H1 (cell line): ENCODE measurements around the gene STAMBP. TPM values are rescaled to one million over a fixed set of nuclear protein-coding genes. Genes with fewer than 3 reads are reported as not detected.
A peak's percentile ranks its signal among the peaks of the same experiment; 100 is the strongest.

Experiments used
- CTCF ChIA-PET: fragments of 300-600 bp; sonication (Branson Sonifier 250); formaldehyde crosslinking; loops from one replicate; lab custom pipeline; 2021; ENCODE audit not compliant: partially characterized antibody; lab: Charles Lee
- POLR2A ChIA-PET: fragments of 300-600 bp; sonication (Branson Sonifier 250); formaldehyde crosslinking; loops from one replicate; lab custom pipeline; 2021; ENCODE audit warnings: inconsistent platforms; ENCODE audit not compliant: partially characterized antibody; lab: Charles Lee
- DNase-seq, 2 experiments: peaks; one replicate each; pipeline versions ENCODE4 v3.0.0 to v3.0.0-alpha.2; 2010 to 2022; ENCODE audit warnings: low spot score in 2 of 2, low read depth in 1 of 2, mixed read lengths in 1 of 2
- FAIRE-seq: peaks from 2 replicates; lab custom pipeline; 2011; peaks lifted over from hg19 to GRCh38; lab: Jason Lieb, UNC
- H2AFZ ChIP-seq: 2 replicates; pipeline ENCODE4 v1.8.1; 2012; ENCODE audit warnings: low read length, inconsistent platforms
- H2AK5ac ChIP-seq: 2 replicates; pipeline ENCODE4 v1.6.1; 2013; ENCODE audit warnings: low read depth, low read length
- H2BK120ac ChIP-seq: replicated peaks from 2 replicates; pipeline ENCODE3; 2013; ENCODE audit warnings: low read depth, low read length, inconsistent platforms
- H2BK12ac ChIP-seq: 2 replicates; pipeline ENCODE4 v1.6.1; 2013; ENCODE audit warnings: low read depth, low read length
- H2BK15ac ChIP-seq: 2 replicates; pipeline ENCODE4 v1.6.1; 2013; ENCODE audit warnings: low read length
- H2BK20ac ChIP-seq: 2 replicates; pipeline ENCODE4 v1.6.1; 2013; ENCODE audit warnings: low read length
- H2BK5ac ChIP-seq: 2 replicates; pipeline ENCODE4 v1.6.1; 2013; ENCODE audit warnings: low read depth, low read length
- H3K14ac ChIP-seq: 2 replicates; pipeline ENCODE4 v1.6.1; 2013; ENCODE audit warnings: inconsistent platforms; ENCODE audit not compliant: insufficient read length
- H3K18ac ChIP-seq: 2 replicates; pipeline ENCODE4 v1.6.1; 2013; ENCODE audit warnings: low read length; ENCODE audit errors: extremely low read depth
- H3K23ac ChIP-seq: 2 replicates; pipeline ENCODE4 v1.6.1; 2013; ENCODE audit warnings: inconsistent platforms; ENCODE audit not compliant: insufficient read length
- H3K23me2 ChIP-seq: 2 replicates; pipeline ENCODE4 v1.6.1; 2013; ENCODE audit warnings: low read depth, low read length
- H3K27ac ChIP-seq: 2 replicates; pipeline ENCODE4 v1.6.1; 2011; ENCODE audit warnings: low read depth, low read length, inconsistent platforms
- H3K27me3 ChIP-seq, 4 experiments: replicated peaks in 1 of 4; 1 replicate in 1 of 4; 2 replicates in 3 of 4; pipeline versions ENCODE4 v1.6.1 to v1.8.1; 2011 to 2013; ENCODE audit warnings: low read length in 3 of 4, mild to moderate bottlenecking in 3 of 4, inconsistent platforms in 2 of 4, mixed read lengths in 2 of 4, moderate library complexity in 1 of 4; ENCODE audit not compliant: control insufficient read depth in 3 of 4, insufficient read depth in 3 of 4; ENCODE audit errors: extremely low read depth in 1 of 4
- H3K36me3 ChIP-seq, 4 experiments: 2 replicates each; pipeline versions ENCODE4 v1.6.1 to v1.8.1; 2011 to 2013; ENCODE audit warnings: mild to moderate bottlenecking in 4 of 4, low read length in 3 of 4, moderate library complexity in 2 of 4, control low read depth in 1 of 4, inconsistent platforms in 1 of 4; ENCODE audit not compliant: insufficient read depth in 4 of 4, control insufficient read depth in 2 of 4
- H3K4ac ChIP-seq: replicated peaks from 2 replicates; pipeline ENCODE3; 2013; ENCODE audit warnings: low read length, low read depth, mixed read lengths, inconsistent platforms; ENCODE audit not compliant: insufficient read length
- H3K4me1 ChIP-seq, 4 experiments: replicated peaks in 1 of 4; 1 replicate in 1 of 4; 2 replicates in 3 of 4; pipeline versions ENCODE4 v1.6.1 to v1.8.1; 2011 to 2013; ENCODE audit warnings: low read length in 3 of 4, inconsistent platforms in 2 of 4, mixed read lengths in 1 of 4; ENCODE audit not compliant: insufficient read depth in 4 of 4, control insufficient read depth in 3 of 4
- H3K4me2 ChIP-seq, 2 experiments: 2 replicates each; pipeline versions ENCODE4 v1.6.1 to v1.8.1; 2011 to 2013; ENCODE audit warnings: low read depth in 2 of 2, low read length in 2 of 2, control low read depth in 1 of 2, inconsistent platforms in 1 of 2, mild to moderate bottlenecking in 1 of 2; ENCODE audit not compliant: insufficient read depth in 1 of 2
- H3K4me3 ChIP-seq, 4 experiments: fragments of 200-600, 300-600 bp in 1 of 4; sonication (generic), shearing (Covaris generic), sonication (Bioruptor Twin) in 1 of 4; 2 replicates each; pipeline versions ENCODE4 v1.5.1 to v1.8.1; 2011 to 2016; ENCODE audit warnings: low read length in 4 of 4, low read depth in 3 of 4, control low read depth in 2 of 4, inconsistent platforms in 2 of 4, mild to moderate bottlenecking in 2 of 4, mixed read lengths in 1 of 4, moderate library complexity in 1 of 4; ENCODE audit not compliant: insufficient read depth in 2 of 4; ENCODE audit errors: extremely low read depth in 1 of 4
- H3K56ac ChIP-seq: replicated peaks from 2 replicates; pipeline ENCODE3; 2013; ENCODE audit warnings: low read depth, mild to moderate bottlenecking, mixed read lengths, low read length, inconsistent platforms; ENCODE audit not compliant: insufficient read length
- H3K79me1 ChIP-seq: 2 replicates; pipeline ENCODE4 v1.6.1; 2013; ENCODE audit warnings: low read depth, low read length, control low read depth
- H3K79me2 ChIP-seq, 2 experiments: 2 replicates each; pipeline versions ENCODE4 v1.6.1 to v1.8.1; 2012 to 2013; ENCODE audit warnings: low read length in 2 of 2, mild to moderate bottlenecking in 2 of 2, inconsistent platforms in 1 of 2; ENCODE audit not compliant: insufficient read depth in 2 of 2, control insufficient read depth in 1 of 2
- H3K9ac ChIP-seq, 4 experiments: replicated peaks in 1 of 4; 1 replicate in 1 of 4; 2 replicates in 3 of 4; pipeline versions ENCODE4 v1.6.1 to v1.8.1; 2011 to 2013; ENCODE audit warnings: low read depth in 3 of 4, low read length in 3 of 4, control low read depth in 2 of 4, mild to moderate bottlenecking in 2 of 4, moderate library complexity in 2 of 4, inconsistent platforms in 1 of 4; ENCODE audit errors: extremely low read depth in 1 of 4
- H3K9me3 ChIP-seq, 2 experiments: 2 replicates each; pipeline versions ENCODE4 v1.6.1 to v1.8.1; 2012 to 2013; ENCODE audit warnings: mild to moderate bottlenecking in 2 of 2, moderate library complexity in 2 of 2, control low read depth in 1 of 2, inconsistent platforms in 1 of 2, low read depth in 1 of 2, low read length in 1 of 2, mixed read lengths in 1 of 2; ENCODE audit not compliant: insufficient read depth in 2 of 2
- H4K20me1 ChIP-seq, 2 experiments: replicated peaks in 1 of 2; 2 replicates each; pipeline versions ENCODE3 to v1.8.1; 2011 to 2013; ENCODE audit warnings: inconsistent platforms in 2 of 2, low read length in 2 of 2, mild to moderate bottlenecking in 1 of 2; ENCODE audit not compliant: insufficient read depth in 2 of 2, control insufficient read depth in 1 of 2
- H4K5ac ChIP-seq: 2 replicates; pipeline ENCODE4 v1.6.1; 2013; ENCODE audit warnings: low read length, low read depth, mixed read lengths, inconsistent platforms; ENCODE audit not compliant: insufficient read length
- H4K8ac ChIP-seq: 2 replicates; pipeline ENCODE4 v1.8.0; 2013; ENCODE audit warnings: mild to moderate bottlenecking, moderate library complexity, low read length, inconsistent platforms; ENCODE audit not compliant: insufficient read depth; ENCODE audit errors: extremely low read depth
- H4K91ac ChIP-seq: replicated peaks from 2 replicates; pipeline ENCODE3; 2013; ENCODE audit warnings: low read length, mixed read lengths, inconsistent platforms; ENCODE audit not compliant: insufficient read length
- CBX5 ChIP-seq: fragments of 300-800, 300-1000 bp; sonication (generic); IDR thresholded peaks from 2 replicates; pipeline ENCODE4 v1.7.1; 2016; ENCODE audit warnings: antibody characterized with exemption, low read length, low read depth
- POLR2A ChIP-seq, 2 experiments: IDR thresholded peaks; 1 replicate in 1 of 2; 2 replicates in 1 of 2; pipeline ENCODE4 v1.6.1; 2011; ENCODE audit warnings: low read depth in 2 of 2, low read length in 2 of 2, mild to moderate bottlenecking in 2 of 2; ENCODE audit errors: control extremely low read depth in 1 of 2
- RAD21 ChIP-seq, 2 experiments: IDR thresholded peaks in 1 of 2; conservative IDR thresholded peaks in 1 of 2; 2 replicates each; pipeline ENCODE4 v1.6.1; 2011; ENCODE audit warnings: low read depth in 2 of 2, low read length in 2 of 2, improper control_type of control experiment in 1 of 2, inconsistent platforms in 1 of 2, mild to moderate bottlenecking in 1 of 2, moderate library complexity in 1 of 2
- SAP30 ChIP-seq: fragments of 300-600 bp; sonication (generic); IDR thresholded peaks from 2 replicates; pipeline ENCODE4 v1.7.1; 2012; ENCODE audit warnings: low read length, moderate library complexity, mild to moderate bottlenecking, inconsistent platforms; ENCODE audit not compliant: insufficient read depth, insufficient replicate concordance
- WGBS, 2 experiments: shearing (Covaris generic) in 1 of 2; methylation state at CpG; one replicate each; pipeline versions ENCODE4 v1.1.6 to v1.1.7; 2013 to 2015; ENCODE audit warnings: low lambda C conversion rate in 2 of 2, mixed read lengths in 2 of 2, inconsistent platforms in 1 of 2, low coverage in 1 of 2, missing lambda C conversion rate in 1 of 2; ENCODE audit not compliant: insufficient replicate concordance in 2 of 2, insufficient coverage in 1 of 2, insufficient read length in 1 of 2; ENCODE audit errors: extremely low coverage in 1 of 2, missing lambda C conversion rate in 1 of 2; 5-methylcytosine and 5-hydroxymethylcytosine counted together
- polyA plus RNA-seq, 7 experiments: library from polyadenylated mRNA; depleted of rRNA in 3 of 7; stranded (reverse) in 5 of 7; unstranded in 2 of 7; fragments of >200 nt in 5 of 7; fragments of 200-250 nt in 2 of 7; gene quantifications; 1 replicate in 5 of 7; 2 replicates in 1 of 7; 4 replicates in 1 of 7; pipeline versions ENCODE4 v1.2.1 to v1.2.3, GENCODE V29; 2011 to 2013; ENCODE audit warnings: missing spikeins in 2 of 7, mixed read lengths in 2 of 7
- total RNA-seq: library from RNA; stranded (reverse); fragmentation: NEBNext Ultra II Directional; extraction: Animal tissue kit (Norgen Biotek cat#: 25700); gene quantifications from 2 replicates; pipeline ENCODE4 v1.2.1, GENCODE V29; 2021
- TF ChIP-seq, protein P1 (sequence below), 3 experiments: IDR thresholded peaks; 1 replicate in 2 of 3; 2 replicates in 1 of 3; pipeline versions ENCODE4 v1.5.1 to v1.6.1; 2011; ENCODE audit warnings: low read length in 3 of 3, mild to moderate bottlenecking in 3 of 3, inconsistent platforms in 2 of 3, low read depth in 1 of 3, moderate library complexity in 1 of 3; ENCODE audit not compliant: insufficient read depth in 1 of 3; ENCODE audit errors: control extremely low read depth in 1 of 3

The STAMBP gene
- total and polyA plus RNA-seq, 2 of the 8 experiments (the other 6 are each of a cell fraction or from before 2014, with no cell fraction given): 35.8 to 49.7 TPM

DNA sequence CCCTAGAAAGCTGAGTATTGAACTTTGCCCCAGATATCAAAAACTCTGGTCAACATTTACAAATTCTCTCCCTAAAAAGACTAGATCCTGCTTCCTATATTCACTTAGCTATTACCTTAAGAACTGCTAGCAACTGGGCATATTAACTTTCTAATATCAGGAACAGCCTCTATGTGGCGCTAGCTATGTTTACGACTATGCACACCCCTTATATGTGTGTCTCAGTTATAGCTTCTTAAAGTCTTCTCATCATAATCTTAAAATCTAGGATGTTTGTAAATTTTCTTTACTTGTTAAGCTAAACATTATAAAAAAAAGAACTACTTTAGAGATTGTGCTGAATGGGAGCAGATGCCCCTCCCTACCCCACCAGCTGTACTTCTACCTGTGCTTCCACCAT is 1.7 kb upstream of the STAMBP start:
- Histone ChIP-seq H3K4me3 (no peak overlapping the region), H3K23ac (no peak overlapping the region), H3K27me3 (peaks cover 0 to 7% (median 1%) of the 10 kb centered on the region in 4 experiments; a peak in 4 of 7 replicates), H2AFZ (no peak overlapping the region), H3K56ac (no peak overlapping the region), H3K18ac (no peak overlapping the region), H3K9me3 (no peaks in the 10 kb centered on the region), H4K8ac (no peak overlapping the region), H3K36me3 (peaks cover 0 to 12% (median 1%) of the 10 kb centered on the region in 4 experiments; a peak in 5 of 8 replicates), H2BK20ac (no peak overlapping the region), H2BK12ac (no peak overlapping the region), H3K4me1 (peaks cover 0 to 2% (median 0%) of the 10 kb centered on the region in 4 experiments; a peak in 2 of 7 replicates), H3K23me2 (peaks cover 5% of the 10 kb centered on the region), H3K14ac (no peak overlapping the region), H3K9ac (no peak overlapping the region), H2AK5ac (no peak overlapping the region), H3K4ac (no peak overlapping the region), H2BK15ac (no peak overlapping the region), H3K79me2 (peaks cover 0 to 24% of the 10 kb centered on the region in 2 experiments; a peak in 2 of 4 replicates), H2BK5ac (no peak overlapping the region), H3K4me2 (no peak overlapping the region), H4K5ac (no peak overlapping the region), H4K91ac (no peak overlapping the region), H3K79me1 (peaks cover 8% of the 10 kb centered on the region; the same call in 1 of the 2 replicates), H4K20me1 (no peaks in the 10 kb centered on the region), H2BK120ac (no peak overlapping the region), H3K27ac (no peak overlapping the region)
- FAIRE-seq (no peak), DNase-seq (no peak)
- WGBS, 2 experiments: 63% methylated on average over 2 of the region's 2 CpGs; no CpG with 5 or more reads in 1 of the 2 experiments
- ChIA-PET POLR2A (no interaction called here), CTCF (interaction anchor here (0.5 to 2.6 kb wide), 18 partner anchors 9 to 351 kb away, joined by 3 to 15 read pairs (median 4); partner anchors contain the start of genes DUSP11 and MOB1A)
- TF ChIP-seq CBX5: no peak
- TF ChIP-seq SAP30: no peak
- TF ChIP-seq RAD21 (IDR thresholded peaks at IDR 0.05 in 1 of 2, conservative IDR thresholded peaks at IDR 0.05 in 1 of 2; ENCODE audit: low read depth in 2 of 2, low read length in 2 of 2): 0 out of 4 replicates have a peak, but pooled peaks of 1 of the 2 experiments have one; percentile 2
- TF ChIP-seq, protein P1, sequence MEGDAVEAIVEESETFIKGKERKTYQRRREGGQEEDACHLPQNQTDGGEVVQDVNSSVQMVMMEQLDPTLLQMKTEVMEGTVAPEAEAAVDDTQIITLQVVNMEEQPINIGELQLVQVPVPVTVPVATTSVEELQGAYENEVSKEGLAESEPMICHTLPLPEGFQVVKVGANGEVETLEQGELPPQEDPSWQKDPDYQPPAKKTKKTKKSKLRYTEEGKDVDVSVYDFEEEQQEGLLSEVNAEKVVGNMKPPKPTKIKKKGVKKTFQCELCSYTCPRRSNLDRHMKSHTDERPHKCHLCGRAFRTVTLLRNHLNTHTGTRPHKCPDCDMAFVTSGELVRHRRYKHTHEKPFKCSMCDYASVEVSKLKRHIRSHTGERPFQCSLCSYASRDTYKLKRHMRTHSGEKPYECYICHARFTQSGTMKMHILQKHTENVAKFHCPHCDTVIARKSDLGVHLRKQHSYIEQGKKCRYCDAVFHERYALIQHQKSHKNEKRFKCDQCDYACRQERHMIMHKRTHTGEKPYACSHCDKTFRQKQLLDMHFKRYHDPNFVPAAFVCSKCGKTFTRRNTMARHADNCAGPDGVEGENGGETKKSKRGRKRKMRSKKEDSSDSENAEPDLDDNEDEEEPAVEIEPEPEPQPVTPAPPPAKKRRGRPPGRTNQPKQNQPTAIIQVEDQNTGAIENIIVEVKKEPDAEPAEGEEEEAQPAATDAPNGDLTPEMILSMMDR (IDR thresholded peaks at IDR 0.05; ENCODE audit: control extremely low read depth in 1 of 3, insufficient read depth in 1 of 3, low read depth in 1 of 3, low read length in 3 of 3): peak in 1 of 3 experiments; percentile 30; a peak in 1 of 4 replicates
- no peak for TF ChIP-seq POLR2A (IDR thresholded peaks at IDR 0.05; ENCODE audit: control extremely low read depth in 1 of 2, low read depth in 2 of 2, low read length in 2 of 2)
